Measurements from ENCODE around the gene WARS2. TPM values are rescaled to one million over a fixed set of nuclear protein-coding genes. Genes with fewer than 3 reads are reported as not detected.

The WARS2 gene
- total RNA-seq, 1 donor from 2014 or later, result 7.9 TPM

DNA sequence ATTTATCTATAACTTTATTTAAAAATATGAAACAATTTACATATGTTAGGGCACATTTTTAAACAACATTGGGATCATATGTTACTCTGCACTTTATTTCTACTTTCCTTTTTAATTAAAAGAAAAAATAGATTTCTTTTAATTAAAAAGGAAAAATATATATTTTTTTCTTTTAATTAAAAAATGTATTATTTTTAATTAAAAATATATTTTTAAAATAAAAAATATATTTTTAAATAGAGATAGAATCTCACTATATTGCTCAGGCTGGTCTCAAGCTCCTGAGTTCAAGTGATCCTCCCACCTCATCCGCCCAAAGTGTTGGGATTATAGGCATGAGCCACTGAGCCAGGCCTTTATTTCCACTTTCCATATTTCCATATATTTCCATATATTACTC, 36.7 kb downstream of the WARS2 start:
- no peak overlapping the region for H3K27ac Mint-ChIP-seq (ENCODE audit: unreplicated experiment)
- TF ChIP-seq, protein P1, sequence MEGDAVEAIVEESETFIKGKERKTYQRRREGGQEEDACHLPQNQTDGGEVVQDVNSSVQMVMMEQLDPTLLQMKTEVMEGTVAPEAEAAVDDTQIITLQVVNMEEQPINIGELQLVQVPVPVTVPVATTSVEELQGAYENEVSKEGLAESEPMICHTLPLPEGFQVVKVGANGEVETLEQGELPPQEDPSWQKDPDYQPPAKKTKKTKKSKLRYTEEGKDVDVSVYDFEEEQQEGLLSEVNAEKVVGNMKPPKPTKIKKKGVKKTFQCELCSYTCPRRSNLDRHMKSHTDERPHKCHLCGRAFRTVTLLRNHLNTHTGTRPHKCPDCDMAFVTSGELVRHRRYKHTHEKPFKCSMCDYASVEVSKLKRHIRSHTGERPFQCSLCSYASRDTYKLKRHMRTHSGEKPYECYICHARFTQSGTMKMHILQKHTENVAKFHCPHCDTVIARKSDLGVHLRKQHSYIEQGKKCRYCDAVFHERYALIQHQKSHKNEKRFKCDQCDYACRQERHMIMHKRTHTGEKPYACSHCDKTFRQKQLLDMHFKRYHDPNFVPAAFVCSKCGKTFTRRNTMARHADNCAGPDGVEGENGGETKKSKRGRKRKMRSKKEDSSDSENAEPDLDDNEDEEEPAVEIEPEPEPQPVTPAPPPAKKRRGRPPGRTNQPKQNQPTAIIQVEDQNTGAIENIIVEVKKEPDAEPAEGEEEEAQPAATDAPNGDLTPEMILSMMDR (IDR thresholded peaks at IDR 0.05; ENCODE audit: partially characterized antibody, unreplicated experiment), result no peak
- H3K27me3 Mint-ChIP-seq (ENCODE audit: unreplicated experiment), result peaks cover 6% of the 10 kb centered on the region
- H3K4me1 Mint-ChIP-seq (ENCODE audit: low read depth, unreplicated experiment), result no peaks in the 10 kb centered on the region
- H3K4me3 Mint-ChIP-seq (ENCODE audit: unreplicated experiment), result no peak overlapping the region
- DNase-seq, result no peak
- H3K9me3 Mint-ChIP-seq (ENCODE audit: unreplicated experiment), result no peaks in the 10 kb centered on the region
- no peaks in the 10 kb centered on the region for H3K36me3 Mint-ChIP-seq (ENCODE audit: unreplicated experiment)

DNA sequence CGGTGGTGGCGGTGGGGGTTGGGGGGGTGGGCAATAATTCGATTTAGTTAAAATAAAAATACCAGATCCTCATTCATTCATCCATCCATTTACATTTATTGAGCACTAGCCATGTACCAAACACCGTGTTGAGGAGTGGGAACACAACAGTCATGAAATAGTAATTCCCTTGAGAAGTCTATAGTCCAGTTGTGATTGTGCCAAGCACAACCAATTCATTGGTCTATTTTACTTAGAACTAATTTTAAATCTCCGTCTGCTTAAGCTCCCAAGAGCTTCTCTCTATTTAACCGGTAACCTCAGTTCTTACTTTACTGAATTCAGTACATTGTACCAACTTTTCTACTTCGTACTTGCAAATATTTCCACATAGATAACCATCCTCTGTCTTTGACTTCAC, 38.4 kb downstream of the WARS2 start:
- Mint-ChIP-seq H3K27ac (ENCODE audit: unreplicated experiment) (no peak overlapping the region), H3K4me3 (ENCODE audit: unreplicated experiment) (no peak overlapping the region), H3K36me3 (ENCODE audit: unreplicated experiment) (no peaks in the 10 kb centered on the region), H3K4me1 (ENCODE audit: low read depth, unreplicated experiment) (no peaks in the 10 kb centered on the region), H3K27me3 (ENCODE audit: unreplicated experiment) (peaks cover 6% of the 10 kb centered on the region), H3K9me3 (ENCODE audit: unreplicated experiment) (no peaks in the 10 kb centered on the region)
- TF ChIP-seq, protein P1 (IDR thresholded peaks at IDR 0.05; ENCODE audit: partially characterized antibody, unreplicated experiment), result no peak
- no peak for DNase-seq

DNA sequence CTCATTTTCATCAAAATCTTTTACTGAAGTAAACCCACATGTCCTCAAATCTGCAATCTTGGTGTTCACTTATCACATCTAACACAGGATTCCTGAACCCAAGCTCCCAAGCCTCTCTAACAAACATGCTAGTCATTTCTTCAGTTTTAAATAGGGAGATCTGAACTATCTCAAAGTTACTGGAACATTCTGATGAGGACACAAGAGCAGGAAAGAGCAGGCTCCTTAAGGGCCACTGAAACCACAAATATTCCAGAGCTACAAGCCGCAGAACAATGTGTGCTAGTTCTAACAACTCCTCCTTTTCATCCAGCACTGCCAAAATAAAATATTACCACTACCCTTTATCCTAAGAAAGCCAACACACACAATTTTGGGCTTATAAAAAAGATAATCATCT, 38.9 kb downstream of the WARS2 start:
- no peak overlapping the region for H3K4me3 Mint-ChIP-seq (ENCODE audit: unreplicated experiment)

DNA sequence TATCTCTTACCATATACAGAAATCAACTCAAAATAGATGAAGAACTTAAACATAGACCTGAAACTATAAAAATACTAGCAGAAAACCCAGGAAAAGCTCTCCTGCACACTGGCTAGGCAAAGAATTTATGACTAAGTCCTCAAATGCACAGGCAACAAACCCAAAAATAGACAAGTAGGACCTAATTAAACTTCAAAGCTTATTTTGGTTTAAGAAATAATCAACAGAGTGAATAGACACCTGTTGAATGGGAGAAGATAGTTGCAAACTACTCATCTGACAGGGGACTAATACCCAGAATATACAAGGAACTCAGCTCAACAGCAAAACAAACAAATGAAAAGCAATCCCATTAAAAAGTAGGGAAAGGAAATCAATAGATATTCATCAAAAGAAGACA, 40.7 kb downstream of the WARS2 start:
- H3K27ac Mint-ChIP-seq (ENCODE audit: unreplicated experiment), result no peak overlapping the region
- H3K4me3 Mint-ChIP-seq (ENCODE audit: unreplicated experiment), result no peak overlapping the region
- H3K4me1 Mint-ChIP-seq (ENCODE audit: low read depth, unreplicated experiment), result no peaks in the 10 kb centered on the region
- TF ChIP-seq, protein P1 (IDR thresholded peaks at IDR 0.05; ENCODE audit: partially characterized antibody, unreplicated experiment), result no peak
- no peaks in the 10 kb centered on the region for H3K36me3 Mint-ChIP-seq (ENCODE audit: unreplicated experiment)
- H3K27me3 Mint-ChIP-seq (ENCODE audit: unreplicated experiment), result peaks cover 4% of the 10 kb centered on the region
- H3K9me3 Mint-ChIP-seq (ENCODE audit: unreplicated experiment), result no peaks in the 10 kb centered on the region
- DNase-seq, result no peak

More for the DNA sequence above, 38.9 kb downstream of the WARS2 start:
- H3K9me3 Mint-ChIP-seq (ENCODE audit: unreplicated experiment), result no peaks in the 10 kb centered on the region
- TF ChIP-seq, protein P1 (IDR thresholded peaks at IDR 0.05; ENCODE audit: partially characterized antibody, unreplicated experiment), result no peak
- no peak overlapping the region for H3K27ac Mint-ChIP-seq (ENCODE audit: unreplicated experiment)
- H3K4me1 Mint-ChIP-seq (ENCODE audit: low read depth, unreplicated experiment), result no peaks in the 10 kb centered on the region
- DNase-seq, result no peak
- peaks cover 4% of the 10 kb centered on the region for H3K27me3 Mint-ChIP-seq (ENCODE audit: unreplicated experiment)
- no peaks in the 10 kb centered on the region for H3K36me3 Mint-ChIP-seq (ENCODE audit: unreplicated experiment)

DNA sequence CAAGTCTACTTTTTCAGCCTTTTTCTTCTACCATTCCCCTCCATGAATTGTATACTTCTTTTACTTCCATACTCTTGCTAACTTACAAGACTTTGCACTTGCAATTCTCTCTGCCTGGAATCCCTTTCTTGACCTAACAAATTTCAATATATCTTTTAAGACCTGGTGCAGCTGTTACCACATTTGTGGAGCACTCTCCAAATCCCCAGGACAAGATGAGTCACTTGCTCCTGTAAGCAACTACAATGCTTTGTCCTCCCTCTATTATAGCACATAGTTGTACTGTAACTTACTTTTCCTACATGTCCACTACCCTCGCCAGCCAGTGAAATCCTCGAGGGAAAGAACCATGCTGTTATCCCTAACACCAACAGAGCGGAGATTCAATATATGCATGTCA, 43.1 kb downstream of the WARS2 start:
- Mint-ChIP-seq H3K36me3 (ENCODE audit: unreplicated experiment) (no peaks in the 10 kb centered on the region), H3K27me3 (ENCODE audit: unreplicated experiment) (peaks cover 4% of the 10 kb centered on the region), H3K9me3 (ENCODE audit: unreplicated experiment) (no peaks in the 10 kb centered on the region), H3K4me3 (ENCODE audit: unreplicated experiment) (no peak overlapping the region), H3K27ac (ENCODE audit: unreplicated experiment) (no peak overlapping the region), H3K4me1 (ENCODE audit: low read depth, unreplicated experiment) (no peaks in the 10 kb centered on the region)
- no peak for DNase-seq
- TF ChIP-seq, protein P1 (IDR thresholded peaks at IDR 0.05; ENCODE audit: partially characterized antibody, unreplicated experiment), result no peak
